Brain microvascular endothelial cell (primary cell): ENCODE data around the gene TMEM267.
A peak's percentile ranks its signal among the peaks of the same experiment; 100 is the strongest.
"Not testable (repeated sequence)": the region's sequence is repeated elsewhere in the genome, so short reads cannot be mapped to it uniquely, and the experiment has no call there.

Experiments
- DNase-seq: peaks from one replicate; pipeline ENCODE4 v3.0.0-alpha.2; 2020
- H3K27ac ChIP-seq: fragments of 250-450 bp; sonication (Bioruptor Pico); 2 replicates; pipeline ENCODE4 v1.5.1; 2020; ENCODE audit warnings: mild to moderate bottlenecking, moderate library complexity
- H3K27me3 ChIP-seq: fragments of 250-450 bp; sonication (Bioruptor Pico); replicated peaks from 2 replicates; pipeline ENCODE4 v1.5.1; 2020; ENCODE audit warnings: mild to moderate bottlenecking
- H3K36me3 ChIP-seq: fragments of 250-450 bp; sonication (Bioruptor Pico); replicated peaks from 2 replicates; pipeline ENCODE4 v1.5.1; 2020; ENCODE audit warnings: mild to moderate bottlenecking
- H3K4me3 ChIP-seq: 2 replicates; pipeline ENCODE4 v1.5.1; 2011; ENCODE audit warnings: low read depth, mild to moderate bottlenecking, control low read depth, low read length, moderate library complexity
- CTCF ChIP-seq: IDR thresholded peaks from 2 replicates; pipeline ENCODE4 v1.5.1; 2011; ENCODE audit warnings: low read depth, mild to moderate bottlenecking, moderate library complexity, low read length, control low read depth, inconsistent platforms; ENCODE audit errors: missing control alignments
- in situ Hi-C: cut with HindIII; loops from 2 replicates; pipeline ENCODE4 v1.10.0; 2017; ENCODE audit warnings: low sequenced_read_pairs, low pct_ligation_motif_present

Gene TMEM267

GRCh38 chr5:43412156-43412555 is 71.5 kb downstream of the TMEM267 start, which contains the start of gene CCL28:
Gene CCL28 (minus strand): TSS chr5:43412391. CDS start chr5:43412316, 75 bp downstream.
- no peaks in the 10 kb centered on the region for H3K27me3 ChIP-seq

GRCh38 chr5:43411495-43411894 is 72.2 kb downstream of the TMEM267 start:
- in situ Hi-C loops, result no loop called here

More at GRCh38 chr5:43412156-43412555, 71.5 kb downstream of the TMEM267 start, which contains the start of gene CCL28:
- Histone ChIP-seq H3K4me3 (no peak within 1 kb of the TSS), H3K36me3 (no peaks in the 10 kb centered on the region), H3K27ac (no peak within 1 kb of the TSS)
- no peak for TF ChIP-seq CTCF
- in situ Hi-C loops, result no loop called here
- no peak for DNase-seq

GRCh38 chr5:43410414-43410813 is 73.3 kb downstream of the TMEM267 start:
- in situ Hi-C loops, result no loop called here
- Histone ChIP-seq H3K27ac (no peak overlapping the region), H3K36me3 (no peaks in the 10 kb centered on the region), H3K27me3 (no peaks in the 10 kb centered on the region), H3K4me3 (no peak overlapping the region)
- no peak for TF ChIP-seq CTCF
- no peak for DNase-seq

More at GRCh38 chr5:43411495-43411894, 72.2 kb downstream of the TMEM267 start:
- Histone ChIP-seq H3K36me3 (no peaks in the 10 kb centered on the region), H3K27ac (no peak overlapping the region), H3K4me3 (no peak overlapping the region), H3K27me3 (no peaks in the 10 kb centered on the region)
- DNase-seq, result no peak
- no peak for TF ChIP-seq CTCF

GRCh38 chr5:43409809-43410271 is 73.8 kb downstream of the TMEM267 start:
- in situ Hi-C loops, result no loop called here
- TF ChIP-seq CTCF, result no peak
- Histone ChIP-seq H3K27me3 (no peaks in the 10 kb centered on the region), H3K27ac (no peak overlapping the region), H3K36me3 (no peaks in the 10 kb centered on the region), H3K4me3 (no peak overlapping the region)
- DNase-seq, result no peak

- in situ Hi-C loops, H3K27me3 ChIP-seq, DNase-seq, H3K36me3 ChIP-seq, H3K4me3 ChIP-seq, H3K27ac ChIP-seq: not testable (repeated sequence)
Measured at GRCh38 chr5:43402524-43403066, 81.1 kb downstream of the TMEM267 start.

- TF ChIP-seq CTCF, result peak; percentile 66
- no peak for DNase-seq
- Histone ChIP-seq H3K4me3 (no peak overlapping the region), H3K27me3 (no peaks in the 10 kb centered on the region), H3K36me3 (no peaks in the 10 kb centered on the region), H3K27ac (no peak overlapping the region)
- in situ Hi-C loops, result no loop called here
Measured at GRCh38 chr5:43401827-43402226, 81.8 kb downstream of the TMEM267 start.
